SK-N-SH (cell line): ENCODE measurements around the gene MRGPRE. TPM values are rescaled to one million over a fixed set of nuclear protein-coding genes. Genes with fewer than 3 reads are reported as not detected.

Experiments
- CTCF ChIA-PET: fragments of 300-600, 350-600 bp; formaldehyde crosslinking; extraction: SDS; loops from one replicate; lab custom pipeline; 2021; lab: Yijun Ruan, JAX
- POLR2A ChIA-PET: fragments of 350-600 bp; sonication (Branson Sonifier 250); formaldehyde crosslinking; extraction: SDS; loops from one replicate; lab custom pipeline; 2020; ENCODE audit warnings: antibody characterized with exemption, inconsistent platforms; lab: Yijun Ruan, JAX
- DNase-seq: peaks from one replicate; pipeline ENCODE4 v3.0.0; 2012
- H2AFZ ChIP-seq: fragments of 200-600 bp; sonication (generic); 2 replicates; pipeline ENCODE4 v1.8.1; 2016; ENCODE audit warnings: antibody characterized with exemption, mild to moderate bottlenecking, low read depth
- H3F3A ChIP-seq: fragments of 200-600 bp; sonication (generic); replicated peaks from 2 replicates; pipeline ENCODE3; 2016; ENCODE audit warnings: antibody characterized with exemption, mild to moderate bottlenecking; ENCODE audit not compliant: insufficient read depth
- H3K27ac ChIP-seq, 2 experiments: fragments of 200-500 bp in 1 of 2; fragments of 200-600 bp in 1 of 2; sonication (Bioruptor generic) in 1 of 2; sonication (generic), shearing (Covaris generic) in 1 of 2; 2 replicates each; pipeline versions ENCODE4 v1.5.1 to v1.6.1; 2014 to 2016; ENCODE audit warnings: low read depth in 2 of 2, inconsistent platforms in 1 of 2, low read length in 1 of 2, mild to moderate bottlenecking in 1 of 2, mixed read lengths in 1 of 2
- H3K27me3 ChIP-seq: fragments of 200-600 bp; sonication (generic), shearing (Covaris generic); 2 replicates; pipeline ENCODE4 v1.6.1; 2016; ENCODE audit warnings: mixed run types; ENCODE audit not compliant: insufficient read depth
- H3K36me3 ChIP-seq, 2 experiments: fragments of 200-500 bp in 1 of 2; fragments of 200-600 bp in 1 of 2; sonication (Bioruptor generic) in 1 of 2; sonication (generic) in 1 of 2; replicated peaks in 1 of 2; 2 replicates each; pipeline versions ENCODE3 to v1.5.1; 2014 to 2016; ENCODE audit warnings: low read length in 1 of 2, mild to moderate bottlenecking in 1 of 2; ENCODE audit not compliant: insufficient read depth in 2 of 2, control insufficient read depth in 1 of 2
- H3K4me1 ChIP-seq, 2 experiments: fragments of 200-500 bp in 1 of 2; fragments of 200-600 bp in 1 of 2; sonication (Bioruptor generic) in 1 of 2; sonication (generic), shearing (Covaris generic) in 1 of 2; 2 replicates each; pipeline versions ENCODE4 v1.5.1 to v1.6.1; 2014 to 2016; ENCODE audit warnings: low read depth in 1 of 2, low read length in 1 of 2, mixed run types in 1 of 2; ENCODE audit not compliant: insufficient read depth in 2 of 2, control insufficient read depth in 1 of 2
- H3K4me2 ChIP-seq: fragments of 200-600 bp; sonication (generic), shearing (Covaris generic); 2 replicates; pipeline ENCODE4 v1.6.1; 2017; ENCODE audit warnings: mixed run types
- H3K4me3 ChIP-seq, 2 experiments: fragments of 200-500 bp in 1 of 2; fragments of 200-600 bp in 1 of 2; sonication (Bioruptor generic) in 1 of 2; sonication (generic), shearing (Covaris generic) in 1 of 2; 2 replicates each; pipeline versions ENCODE4 v1.5.1 to v1.8.1; 2014 to 2016; ENCODE audit warnings: low read depth in 2 of 2, inconsistent platforms in 1 of 2, low read length in 1 of 2, mild to moderate bottlenecking in 1 of 2, mixed read lengths in 1 of 2, moderate library complexity in 1 of 2
- H3K79me2 ChIP-seq: fragments of 200-600 bp; sonication (generic); 2 replicates; pipeline ENCODE4 v1.8.1; 2017; ENCODE audit warnings: mild to moderate bottlenecking; ENCODE audit not compliant: insufficient read depth
- H3K9ac ChIP-seq: fragments of 200-600 bp; sonication (generic); 2 replicates; pipeline ENCODE4 v1.6.1; 2017; ENCODE audit warnings: mixed run types
- H3K9me2 ChIP-seq: fragments of 200-600 bp; sonication (generic); 2 replicates; pipeline ENCODE4 v1.6.1; 2017; ENCODE audit warnings: mixed run types
- H3K9me3 ChIP-seq: fragments of 200-600 bp; sonication (generic); 2 replicates; pipeline ENCODE4 v1.6.1; 2017; ENCODE audit warnings: mixed run types, mild to moderate bottlenecking, moderate library complexity
- H4K20me1 ChIP-seq: fragments of 200-600 bp; sonication (generic); 2 replicates; pipeline ENCODE4 v1.6.1; 2017; ENCODE audit warnings: mild to moderate bottlenecking, mixed run types; ENCODE audit not compliant: insufficient read depth
- CTCF ChIP-seq: fragments of 200-600 bp; sonication (generic); IDR thresholded peaks from 2 replicates; pipeline ENCODE4 v1.6.1; 2017; ENCODE audit warnings: antibody characterized with exemption, mild to moderate bottlenecking, moderate library complexity
- ELF1 ChIP-seq: IDR thresholded peaks from 2 replicates; pipeline ENCODE4 v1.4.0; 2012
- EP300 ChIP-seq, 2 experiments: IDR thresholded peaks; 2 replicates each; pipeline versions ENCODE4 v1.4.0 to v1.6.1; 2012; ENCODE audit warnings: borderline replicate concordance in 1 of 2, low read depth in 1 of 2, low read length in 1 of 2
- FOSL2 ChIP-seq: IDR thresholded peaks from 2 replicates; pipeline ENCODE4 v1.4.0; 2012; ENCODE audit warnings: low read depth, mild to moderate bottlenecking, moderate library complexity, borderline replicate concordance
- GATA2 ChIP-seq: sonication (generic); formaldehyde crosslinking; IDR thresholded peaks from 2 replicates; pipeline ENCODE4 v1.5.0; 2020; ENCODE audit warnings: mild to moderate bottlenecking, missing genetic modification reagents
- MAX ChIP-seq: IDR thresholded peaks from 2 replicates; pipeline ENCODE4 v1.4.0; 2012; ENCODE audit warnings: low read depth
- MEF2A ChIP-seq: IDR thresholded peaks from 2 replicates; pipeline ENCODE4 v1.4.0; 2012; ENCODE audit warnings: low read depth, borderline replicate concordance
- RCOR1 ChIP-seq: fragments of 150-350 bp; IDR thresholded peaks from 2 replicates; pipeline ENCODE4 v1.6.1; 2017; ENCODE audit warnings: antibody characterized with exemption, low read length
- REST ChIP-seq: IDR thresholded peaks from 2 replicates; pipeline ENCODE4 v1.6.1; 2012; ENCODE audit warnings: mild to moderate bottlenecking, low read depth, low read length, moderate library complexity
- WGBS: methylation state at CpG from one replicate; pipeline ENCODE4 v1.1.6; 2017; ENCODE audit warnings: low lambda C conversion rate; 5-methylcytosine and 5-hydroxymethylcytosine counted together
- polyA plus RNA-seq, 3 experiments: library from polyadenylated mRNA; depleted of rRNA; stranded (reverse); fragments of >200 nt; gene quantifications; 2 replicates each; pipeline ENCODE4 v1.2.3, GENCODE V29; 2012
- TF ChIP-seq, protein P1 (sequence below): IDR thresholded peaks from 2 replicates; pipeline ENCODE4; 2012

Gene MRGPRE
- polyA plus RNA-seq, 1 of the 3 experiments (the other 2 are of a cell fraction): not detected

GRCh38 chr11:3198815-3199214, 33.4 kb downstream of the MRGPRE start:
- no peak overlapping the region for H3K9ac ChIP-seq
- ChIA-PET POLR2A (interaction anchor here (0.6 kb wide), 1 partner anchor 52 kb away, joined by 3 read pairs; no protein-coding TSS in a partner anchor), CTCF (interaction anchor here (1.0 to 2.4 kb wide), 4 partner anchors 18 to 162 kb away, joined by 3 to 7 read pairs (median 5); no protein-coding TSS in a partner anchor)
- H3K27ac ChIP-seq: no peak overlapping the region
- 65% methylated on average over 15 of the region's 15 CpGs for WGBS
- H3K9me2 ChIP-seq: no peaks in the 10 kb centered on the region
- H3F3A ChIP-seq: no peaks in the 10 kb centered on the region
- TF ChIP-seq FOSL2 (no peak), REST (no peak), GATA2 (CRISPR knock-in tag) (no peak), MEF2A (no peak), MAX (no peak), ELF1 (no peak), RCOR1 (no peak), EP300 (IDR thresholded peaks at IDR 0.05; ENCODE audit: borderline replicate concordance in 1 of 2, low read depth in 1 of 2, low read length in 1 of 2) (no peak), CTCF (no peak)
- TF ChIP-seq, protein P1, sequence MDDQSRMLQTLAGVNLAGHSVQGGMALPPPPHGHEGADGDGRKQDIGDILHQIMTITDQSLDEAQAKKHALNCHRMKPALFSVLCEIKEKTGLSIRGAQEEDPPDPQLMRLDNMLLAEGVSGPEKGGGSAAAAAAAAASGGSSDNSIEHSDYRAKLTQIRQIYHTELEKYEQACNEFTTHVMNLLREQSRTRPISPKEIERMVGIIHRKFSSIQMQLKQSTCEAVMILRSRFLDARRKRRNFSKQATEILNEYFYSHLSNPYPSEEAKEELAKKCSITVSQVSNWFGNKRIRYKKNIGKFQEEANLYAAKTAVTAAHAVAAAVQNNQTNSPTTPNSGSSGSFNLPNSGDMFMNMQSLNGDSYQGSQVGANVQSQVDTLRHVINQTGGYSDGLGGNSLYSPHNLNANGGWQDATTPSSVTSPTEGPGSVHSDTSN: no peak
- H3K4me2 ChIP-seq: no peak overlapping the region
- no peak overlapping the region for H2AFZ ChIP-seq
- H3K4me3 ChIP-seq: no peak overlapping the region
- H3K79me2 ChIP-seq: no peaks in the 10 kb centered on the region
- no peaks in the 10 kb centered on the region for H4K20me1 ChIP-seq
- no peaks in the 10 kb centered on the region for H3K9me3 ChIP-seq
- peaks cover 22% of the 10 kb centered on the region for H3K27me3 ChIP-seq
- no peaks in the 10 kb centered on the region for H3K36me3 ChIP-seq
- DNase-seq: no peak
- H3K4me1 ChIP-seq: peaks cover 0 to 29% of the 10 kb centered on the region in 2 experiments; a peak in 1 of 4 replicates
